HepG2 (cell line): ENCODE results near the gene MLNR. TPM values are rescaled to one million over a fixed set of nuclear protein-coding genes. Genes with fewer than 3 reads are reported as not detected.

ENCODE experiments used
- EHMT2 ChIP-seq: fragments of 200-600 bp; sonication (generic); IDR thresholded peaks from 2 replicates; pipeline ENCODE4 v1.7.0; 2017; ENCODE audit warnings: antibody characterized with exemption, low read depth, low read length, borderline replicate concordance
- FOSL2 ChIP-seq: sonication (generic); formaldehyde crosslinking; IDR thresholded peaks from 2 replicates; pipeline ENCODE4 v1.4.0; 2020; ENCODE audit warnings: missing genetic modification reagents
- MAF1 ChIP-seq: sonication (generic); formaldehyde crosslinking; IDR thresholded peaks from 2 replicates; pipeline ENCODE4 v1.5.0; 2020; ENCODE audit warnings: missing genetic modification reagents, borderline replicate concordance
- MEIS2 ChIP-seq: sonication (generic); formaldehyde crosslinking; IDR thresholded peaks from 2 replicates; pipeline ENCODE4 v1.9.0; 2021; ENCODE audit warnings: mild to moderate bottlenecking, missing genetic modification reagents
- NCOA1 ChIP-seq: sonication (generic); formaldehyde crosslinking; IDR thresholded peaks from 2 replicates; pipeline ENCODE4 v1.9.0; 2021; ENCODE audit warnings: missing genetic modification reagents
- PITX1 ChIP-seq: sonication (generic); formaldehyde crosslinking; IDR thresholded peaks from 2 replicates; pipeline ENCODE4 v1.5.1; 2020; ENCODE audit warnings: mild to moderate bottlenecking, missing genetic modification reagents
- SALL2 ChIP-seq: sonication (generic); formaldehyde crosslinking; IDR thresholded peaks from 2 replicates; pipeline ENCODE4 v1.8.1; 2023; ENCODE audit warnings: mild to moderate bottlenecking, missing genetic modification reagents, inconsistent platforms
- SNAPC2 ChIP-seq: sonication (generic); formaldehyde crosslinking; IDR thresholded peaks from 2 replicates; pipeline ENCODE4 v1.8.1; 2022; ENCODE audit warnings: mild to moderate bottlenecking, missing genetic modification reagents
- TAF1 ChIP-seq: sonication (generic); formaldehyde crosslinking; IDR thresholded peaks from 2 replicates; pipeline ENCODE4 v1.4.0; 2020; ENCODE audit warnings: missing genetic modification reagents
- ZNF20 ChIP-seq: sonication (generic); formaldehyde crosslinking; IDR thresholded peaks from 2 replicates; pipeline ENCODE4 v1.4.0; 2020; ENCODE audit warnings: mild to moderate bottlenecking, moderate library complexity, missing genetic modification reagents
- ZNF549 ChIP-seq: sonication (generic); formaldehyde crosslinking; IDR thresholded peaks from 2 replicates; pipeline ENCODE4 v1.5.0; 2020; ENCODE audit warnings: missing genetic modification reagents
- ZNF572 ChIP-seq: sonication (generic); formaldehyde crosslinking; IDR thresholded peaks from 2 replicates; pipeline ENCODE4 v1.5.1; 2020; ENCODE audit warnings: mild to moderate bottlenecking, missing genetic modification reagents
- ZNF709 ChIP-seq: sonication (generic); formaldehyde crosslinking; IDR thresholded peaks from 2 replicates; pipeline ENCODE4 v1.5.0; 2020; ENCODE audit warnings: mild to moderate bottlenecking, missing genetic modification reagents
- polyA plus RNA-seq, 8 experiments: library from polyadenylated mRNA; depleted of rRNA in 3 of 8; stranded (reverse) in 7 of 8; unstranded in 1 of 8; fragments of >200 nt; fragmentation: Illumina TruSeq in 4 of 8; extraction: Trizol in 4 of 8; gene quantifications; 2 replicates each; pipeline versions ENCODE4 v1.2.1 to v1.2.3, GENCODE V29; 2011 to 2016; ENCODE audit warnings: low read depth in 4 of 8, missing spikeins in 1 of 8, mixed read lengths in 1 of 8; ENCODE audit not compliant: insufficient read depth in 1 of 8
- total RNA-seq, 5 experiments: library from RNA; depleted of rRNA; stranded (reverse); fragments of >200 nt; fragmentation: Illumina TruSeq; extraction: Trizol; gene quantifications; 2 replicates each; pipeline ENCODE4 v1.2.3, GENCODE V29; 2016; ENCODE audit warnings: low read depth in 1 of 5
- TF ChIP-seq, protein P1 (sequence below): sonication (generic); formaldehyde crosslinking; IDR thresholded peaks from 2 replicates; pipeline ENCODE4; 2020; ENCODE audit warnings: missing genetic modification reagents, mild to moderate bottlenecking, borderline replicate concordance
- TF ChIP-seq, protein P2 (sequence below): sonication (generic); formaldehyde crosslinking; IDR thresholded peaks from 2 replicates; pipeline ENCODE4 v1.9.0; 2022; ENCODE audit warnings: low read depth, missing genetic modification reagents
- TF ChIP-seq, protein P3 (sequence below): sonication (generic); formaldehyde crosslinking; IDR thresholded peaks from 2 replicates; pipeline ENCODE4 v1.5.1; 2020; ENCODE audit warnings: missing genetic modification reagents, mild to moderate bottlenecking, borderline replicate concordance
- TF ChIP-seq, protein P4 (sequence below): IDR thresholded peaks from 2 replicates; pipeline ENCODE4 v1.6.1; 2016; ENCODE audit warnings: control low read depth
- TF ChIP-seq, protein P5 (sequence below): sonication (generic); formaldehyde crosslinking; IDR thresholded peaks from 2 replicates; pipeline ENCODE4 v1.5.1; 2020; ENCODE audit warnings: mild to moderate bottlenecking, missing genetic modification reagents, moderate library complexity

MLNR gene
- total and polyA plus RNA-seq, 2 of the 13 experiments (the other 11 are each of a cell fraction or from before 2014, with no cell fraction given): 0.46 TPM; not detected in 1

DNA sequence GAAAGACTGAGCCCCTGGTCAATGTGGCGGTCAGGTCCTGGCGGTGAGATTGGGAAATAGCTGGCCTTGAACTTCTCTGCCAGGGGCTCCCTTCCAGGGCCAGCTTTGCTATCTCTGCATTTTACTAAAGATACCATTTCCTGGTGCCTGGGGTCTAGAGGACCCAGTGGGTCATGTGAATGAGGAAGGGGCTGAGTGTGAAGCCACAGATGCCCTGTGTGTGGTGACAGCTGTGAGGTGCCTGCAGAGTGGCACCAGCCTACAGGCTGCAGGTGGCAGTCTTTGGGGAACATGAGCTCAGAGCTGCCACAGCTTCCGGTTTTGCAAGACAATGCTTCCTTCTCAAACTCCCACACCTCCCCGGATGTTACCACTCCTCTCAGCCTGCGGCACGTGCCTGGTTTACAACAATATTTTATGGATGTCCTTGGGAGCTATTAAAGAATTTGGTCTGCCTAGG lies 5.2 kb upstream of the MLNR start (continued):
- peak; percentile 45 for TF ChIP-seq PITX1 (CRISPR knock-in tag)
- no peak for TF ChIP-seq SALL2 (CRISPR knock-in tag)
- no peak for TF ChIP-seq ZNF20 (CRISPR knock-in tag)
- TF ChIP-seq EHMT2: no peak
- TF ChIP-seq ZNF572 (CRISPR knock-in tag): 0 out of 2 replicates have a peak, but pooled peaks have one; percentile 43
- TF ChIP-seq NCOA1 (CRISPR knock-in tag): no peak
- peak; percentile 63; the same call in 1 of the 2 replicates for TF ChIP-seq TAF1
- no peak for TF ChIP-seq ZNF549 (CRISPR knock-in tag)
- TF ChIP-seq, protein P1, sequence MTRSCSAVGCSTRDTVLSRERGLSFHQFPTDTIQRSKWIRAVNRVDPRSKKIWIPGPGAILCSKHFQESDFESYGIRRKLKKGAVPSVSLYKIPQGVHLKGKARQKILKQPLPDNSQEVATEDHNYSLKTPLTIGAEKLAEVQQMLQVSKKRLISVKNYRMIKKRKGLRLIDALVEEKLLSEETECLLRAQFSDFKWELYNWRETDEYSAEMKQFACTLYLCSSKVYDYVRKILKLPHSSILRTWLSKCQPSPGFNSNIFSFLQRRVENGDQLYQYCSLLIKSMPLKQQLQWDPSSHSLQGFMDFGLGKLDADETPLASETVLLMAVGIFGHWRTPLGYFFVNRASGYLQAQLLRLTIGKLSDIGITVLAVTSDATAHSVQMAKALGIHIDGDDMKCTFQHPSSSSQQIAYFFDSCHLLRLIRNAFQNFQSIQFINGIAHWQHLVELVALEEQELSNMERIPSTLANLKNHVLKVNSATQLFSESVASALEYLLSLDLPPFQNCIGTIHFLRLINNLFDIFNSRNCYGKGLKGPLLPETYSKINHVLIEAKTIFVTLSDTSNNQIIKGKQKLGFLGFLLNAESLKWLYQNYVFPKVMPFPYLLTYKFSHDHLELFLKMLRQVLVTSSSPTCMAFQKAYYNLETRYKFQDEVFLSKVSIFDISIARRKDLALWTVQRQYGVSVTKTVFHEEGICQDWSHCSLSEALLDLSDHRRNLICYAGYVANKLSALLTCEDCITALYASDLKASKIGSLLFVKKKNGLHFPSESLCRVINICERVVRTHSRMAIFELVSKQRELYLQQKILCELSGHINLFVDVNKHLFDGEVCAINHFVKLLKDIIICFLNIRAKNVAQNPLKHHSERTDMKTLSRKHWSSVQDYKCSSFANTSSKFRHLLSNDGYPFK (CRISPR knock-in tag): 0 out of 2 replicates have a peak, but pooled peaks have one; percentile 40
- TF ChIP-seq, protein P2, sequence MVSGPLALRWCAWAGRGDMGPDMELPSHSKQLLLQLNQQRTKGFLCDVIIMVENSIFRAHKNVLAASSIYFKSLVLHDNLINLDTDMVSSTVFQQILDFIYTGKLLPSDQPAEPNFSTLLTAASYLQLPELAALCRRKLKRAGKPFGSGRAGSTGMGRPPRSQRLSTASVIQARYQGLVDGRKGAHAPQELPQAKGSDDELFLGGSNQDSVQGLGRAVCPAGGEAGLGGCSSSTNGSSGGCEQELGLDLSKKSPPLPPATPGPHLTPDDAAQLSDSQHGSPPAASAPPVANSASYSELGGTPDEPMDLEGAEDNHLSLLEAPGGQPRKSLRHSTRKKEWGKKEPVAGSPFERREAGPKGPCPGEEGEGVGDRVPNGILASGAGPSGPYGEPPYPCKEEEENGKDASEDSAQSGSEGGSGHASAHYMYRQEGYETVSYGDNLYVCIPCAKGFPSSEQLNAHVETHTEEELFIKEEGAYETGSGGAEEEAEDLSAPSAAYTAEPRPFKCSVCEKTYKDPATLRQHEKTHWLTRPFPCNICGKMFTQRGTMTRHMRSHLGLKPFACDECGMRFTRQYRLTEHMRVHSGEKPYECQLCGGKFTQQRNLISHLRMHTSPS (CRISPR knock-in tag): peak; percentile 64; the same call in 1 of the 2 replicates
- 0 out of 2 replicates have a peak, but pooled peaks have one; percentile 23 for TF ChIP-seq ZNF709
- TF ChIP-seq, protein P3, sequence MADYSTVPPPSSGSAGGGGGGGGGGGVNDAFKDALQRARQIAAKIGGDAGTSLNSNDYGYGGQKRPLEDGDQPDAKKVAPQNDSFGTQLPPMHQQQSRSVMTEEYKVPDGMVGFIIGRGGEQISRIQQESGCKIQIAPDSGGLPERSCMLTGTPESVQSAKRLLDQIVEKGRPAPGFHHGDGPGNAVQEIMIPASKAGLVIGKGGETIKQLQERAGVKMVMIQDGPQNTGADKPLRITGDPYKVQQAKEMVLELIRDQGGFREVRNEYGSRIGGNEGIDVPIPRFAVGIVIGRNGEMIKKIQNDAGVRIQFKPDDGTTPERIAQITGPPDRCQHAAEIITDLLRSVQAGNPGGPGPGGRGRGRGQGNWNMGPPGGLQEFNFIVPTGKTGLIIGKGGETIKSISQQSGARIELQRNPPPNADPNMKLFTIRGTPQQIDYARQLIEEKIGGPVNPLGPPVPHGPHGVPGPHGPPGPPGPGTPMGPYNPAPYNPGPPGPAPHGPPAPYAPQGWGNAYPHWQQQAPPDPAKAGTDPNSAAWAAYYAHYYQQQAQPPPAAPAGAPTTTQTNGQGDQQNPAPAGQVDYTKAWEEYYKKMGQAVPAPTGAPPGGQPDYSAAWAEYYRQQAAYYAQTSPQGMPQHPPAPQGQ (CRISPR knock-in tag): no peak
- 0 out of 2 replicates have a peak, but pooled peaks have one; percentile 65 for TF ChIP-seq MAF1 (CRISPR knock-in tag)
- 0 out of 2 replicates have a peak, but pooled peaks have one; percentile 43 for TF ChIP-seq FOSL2 (CRISPR knock-in tag)
- TF ChIP-seq, protein P4, sequence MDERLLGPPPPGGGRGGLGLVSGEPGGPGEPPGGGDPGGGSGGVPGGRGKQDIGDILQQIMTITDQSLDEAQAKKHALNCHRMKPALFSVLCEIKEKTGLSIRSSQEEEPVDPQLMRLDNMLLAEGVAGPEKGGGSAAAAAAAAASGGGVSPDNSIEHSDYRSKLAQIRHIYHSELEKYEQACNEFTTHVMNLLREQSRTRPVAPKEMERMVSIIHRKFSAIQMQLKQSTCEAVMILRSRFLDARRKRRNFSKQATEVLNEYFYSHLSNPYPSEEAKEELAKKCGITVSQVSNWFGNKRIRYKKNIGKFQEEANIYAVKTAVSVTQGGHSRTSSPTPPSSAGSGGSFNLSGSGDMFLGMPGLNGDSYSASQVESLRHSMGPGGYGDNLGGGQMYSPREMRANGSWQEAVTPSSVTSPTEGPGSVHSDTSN (CRISPR knock-in tag): no peak
- no peak for TF ChIP-seq SNAPC2 (CRISPR knock-in tag)
- TF ChIP-seq MEIS2 (CRISPR knock-in tag): no peak
- TF ChIP-seq, protein P5, sequence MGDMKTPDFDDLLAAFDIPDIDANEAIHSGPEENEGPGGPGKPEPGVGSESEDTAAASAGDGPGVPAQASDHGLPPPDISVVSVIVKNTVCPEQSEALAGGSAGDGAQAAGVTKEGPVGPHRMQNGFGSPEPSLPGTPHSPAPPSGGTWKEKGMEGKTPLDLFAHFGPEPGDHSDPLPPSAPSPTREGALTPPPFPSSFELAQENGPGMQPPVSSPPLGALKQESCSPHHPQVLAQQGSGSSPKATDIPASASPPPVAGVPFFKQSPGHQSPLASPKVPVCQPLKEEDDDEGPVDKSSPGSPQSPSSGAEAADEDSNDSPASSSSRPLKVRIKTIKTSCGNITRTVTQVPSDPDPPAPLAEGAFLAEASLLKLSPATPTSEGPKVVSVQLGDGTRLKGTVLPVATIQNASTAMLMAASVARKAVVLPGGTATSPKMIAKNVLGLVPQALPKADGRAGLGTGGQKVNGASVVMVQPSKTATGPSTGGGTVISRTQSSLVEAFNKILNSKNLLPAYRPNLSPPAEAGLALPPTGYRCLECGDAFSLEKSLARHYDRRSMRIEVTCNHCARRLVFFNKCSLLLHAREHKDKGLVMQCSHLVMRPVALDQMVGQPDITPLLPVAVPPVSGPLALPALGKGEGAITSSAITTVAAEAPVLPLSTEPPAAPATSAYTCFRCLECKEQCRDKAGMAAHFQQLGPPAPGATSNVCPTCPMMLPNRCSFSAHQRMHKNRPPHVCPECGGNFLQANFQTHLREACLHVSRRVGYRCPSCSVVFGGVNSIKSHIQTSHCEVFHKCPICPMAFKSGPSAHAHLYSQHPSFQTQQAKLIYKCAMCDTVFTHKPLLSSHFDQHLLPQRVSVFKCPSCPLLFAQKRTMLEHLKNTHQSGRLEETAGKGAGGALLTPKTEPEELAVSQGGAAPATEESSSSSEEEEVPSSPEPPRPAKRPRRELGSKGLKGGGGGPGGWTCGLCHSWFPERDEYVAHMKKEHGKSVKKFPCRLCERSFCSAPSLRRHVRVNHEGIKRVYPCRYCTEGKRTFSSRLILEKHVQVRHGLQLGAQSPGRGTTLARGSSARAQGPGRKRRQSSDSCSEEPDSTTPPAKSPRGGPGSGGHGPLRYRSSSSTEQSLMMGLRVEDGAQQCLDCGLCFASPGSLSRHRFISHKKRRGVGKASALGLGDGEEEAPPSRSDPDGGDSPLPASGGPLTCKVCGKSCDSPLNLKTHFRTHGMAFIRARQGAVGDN (CRISPR knock-in tag): peak; percentile 93
